A673 (cell line): ENCODE measurements around the gene STEAP4. TPM values are rescaled to one million over a fixed set of nuclear protein-coding genes. Genes with fewer than 3 reads are reported as not detected.
"Not testable (repeated sequence)": the region's sequence is repeated elsewhere in the genome, so short reads cannot be mapped to it uniquely, and the experiment has no call there.

Source experiments
- BruUV-seq: library from RNA; stranded (reverse); fragments of 400-500 nt; replicated peaks from 2 replicates; lab custom pipeline; 2021; lab: Mats Ljungman, UMichigan
- CTCF ChIA-PET: fragments of 300-600 bp; sonication (Branson Sonifier 250); formaldehyde crosslinking; loops from one replicate; lab custom pipeline; 2022; ENCODE audit warnings: antibody characterized with exemption; lab: Charles Lee
- POLR2A ChIA-PET: fragments of 300-600 bp; sonication (Branson Sonifier 250); formaldehyde crosslinking; loops from one replicate; lab custom pipeline; 2022; ENCODE audit warnings: antibody characterized with exemption; ENCODE audit not compliant: low non-redundant PET; lab: Charles Lee
- DNase-seq: peaks from one replicate; pipeline ENCODE4 v3.0.0-alpha.2; 2015; ENCODE audit warnings: low spot score
- H3K27ac ChIP-seq: fragments of 200-600 bp; sonication (generic); 2 replicates; pipeline ENCODE4 v1.5.1; 2016; ENCODE audit warnings: mixed run types, low read depth, mild to moderate bottlenecking, mixed read lengths, antibody characterized with exemption, low read length; ENCODE audit not compliant: poor library complexity, severe bottlenecking
- H3K27me3 ChIP-seq: fragments of 200-600 bp; sonication (generic); replicated peaks from 2 replicates; pipeline ENCODE4 v1.6.1; 2017; ENCODE audit warnings: mixed run types, low read depth, mild to moderate bottlenecking, mixed read lengths, antibody characterized with exemption, low read length; ENCODE audit not compliant: insufficient read depth, poor library complexity
- H3K36me3 ChIP-seq: fragments of 200-600 bp; sonication (generic); 2 replicates; pipeline ENCODE4 v1.6.1; 2016; ENCODE audit warnings: mixed run types, mild to moderate bottlenecking, mixed read lengths, antibody characterized with exemption, low read length; ENCODE audit not compliant: insufficient read depth, poor library complexity, severe bottlenecking
- H3K4me1 ChIP-seq: fragments of 200-600 bp; sonication (generic); 2 replicates; pipeline ENCODE4 v1.6.1; 2017; ENCODE audit warnings: mixed run types, mild to moderate bottlenecking, mixed read lengths, antibody characterized with exemption, low read length; ENCODE audit not compliant: insufficient read depth, poor library complexity, severe bottlenecking
- H3K4me3 ChIP-seq: fragments of 200-600 bp; sonication (generic); 2 replicates; pipeline ENCODE4 v1.5.1; 2016; ENCODE audit warnings: low read depth, mixed run types, mild to moderate bottlenecking, mixed read lengths, low read length; ENCODE audit not compliant: poor library complexity, severe bottlenecking
- H3K9me3 ChIP-seq: fragments of 200-600 bp; sonication (generic); 2 replicates; pipeline ENCODE4 v1.6.1; 2016; ENCODE audit warnings: mixed run types, low read depth, mild to moderate bottlenecking, mixed read lengths, antibody characterized with exemption, low read length; ENCODE audit not compliant: poor library complexity, severe bottlenecking
- EZH2 ChIP-seq: fragments of 200-600 bp; sonication (generic); IDR thresholded peaks from 2 replicates; pipeline ENCODE4 v1.6.1; 2017; ENCODE audit warnings: borderline replicate concordance, low read depth, mild to moderate bottlenecking, mixed read lengths, antibody characterized with exemption, low read length; ENCODE audit not compliant: poor library complexity, severe bottlenecking
- intact Hi-C: fragments of 100-400 bp; cut with micrococcal nuclease; formaldehyde crosslinking; loops from one replicate; pipeline ENCODE4 v1.10.0; 2022; ENCODE audit not compliant: unreplicated experiment
- total RNA-seq: library from RNA; stranded (reverse); gene quantifications from 2 replicates; pipeline ENCODE4 v1.2.3, GENCODE V29; 2021
- TF ChIP-seq, protein P1 (sequence below): fragments of 300-800, 200-600 bp; sonication (generic); conservative IDR thresholded peaks from 2 replicates; pipeline ENCODE4 v1.5.1; 2017; ENCODE audit warnings: low read depth, mild to moderate bottlenecking, antibody characterized with exemption, low read length, moderate library complexity, mixed read lengths

STEAP4 gene
- total RNA-seq, 1 experiment from 2014 or later: not detected

DNA sequence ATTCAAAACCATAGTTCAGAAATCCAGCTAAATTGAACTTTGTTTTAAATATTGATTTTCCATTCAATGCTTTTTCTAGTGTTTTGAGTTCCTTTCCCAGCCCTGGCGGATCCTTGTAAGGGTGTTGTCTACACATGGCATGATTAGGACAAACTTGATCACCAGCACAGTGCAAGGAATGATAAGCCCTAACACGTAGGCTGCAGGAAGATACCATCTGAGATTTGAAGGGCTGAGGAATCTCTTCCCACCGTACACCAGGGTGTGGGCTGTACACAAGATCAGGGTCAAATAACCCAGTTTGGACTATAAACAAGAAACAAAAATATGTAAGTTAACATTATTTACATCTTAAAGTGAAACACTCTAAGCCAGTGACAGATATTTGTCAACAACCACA, 27.4 kb downstream of the STEAP4 start:
- DNase-seq: no peak
- Histone ChIP-seq H3K27me3 (no peaks in the 10 kb centered on the region), H3K4me3 (no peak overlapping the region), H3K27ac (no peak overlapping the region), H3K36me3 (no peaks in the 10 kb centered on the region), H3K4me1 (no peaks in the 10 kb centered on the region), H3K9me3 (no peaks in the 10 kb centered on the region)
- TF ChIP-seq, protein P1, sequence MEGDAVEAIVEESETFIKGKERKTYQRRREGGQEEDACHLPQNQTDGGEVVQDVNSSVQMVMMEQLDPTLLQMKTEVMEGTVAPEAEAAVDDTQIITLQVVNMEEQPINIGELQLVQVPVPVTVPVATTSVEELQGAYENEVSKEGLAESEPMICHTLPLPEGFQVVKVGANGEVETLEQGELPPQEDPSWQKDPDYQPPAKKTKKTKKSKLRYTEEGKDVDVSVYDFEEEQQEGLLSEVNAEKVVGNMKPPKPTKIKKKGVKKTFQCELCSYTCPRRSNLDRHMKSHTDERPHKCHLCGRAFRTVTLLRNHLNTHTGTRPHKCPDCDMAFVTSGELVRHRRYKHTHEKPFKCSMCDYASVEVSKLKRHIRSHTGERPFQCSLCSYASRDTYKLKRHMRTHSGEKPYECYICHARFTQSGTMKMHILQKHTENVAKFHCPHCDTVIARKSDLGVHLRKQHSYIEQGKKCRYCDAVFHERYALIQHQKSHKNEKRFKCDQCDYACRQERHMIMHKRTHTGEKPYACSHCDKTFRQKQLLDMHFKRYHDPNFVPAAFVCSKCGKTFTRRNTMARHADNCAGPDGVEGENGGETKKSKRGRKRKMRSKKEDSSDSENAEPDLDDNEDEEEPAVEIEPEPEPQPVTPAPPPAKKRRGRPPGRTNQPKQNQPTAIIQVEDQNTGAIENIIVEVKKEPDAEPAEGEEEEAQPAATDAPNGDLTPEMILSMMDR: no peak
- TF ChIP-seq EZH2: no peak
- no TSS peak for BruUV-seq
- ChIA-PET POLR2A (no interaction called here), CTCF (no interaction called here)
- intact Hi-C loops: no loop called here

DNA sequence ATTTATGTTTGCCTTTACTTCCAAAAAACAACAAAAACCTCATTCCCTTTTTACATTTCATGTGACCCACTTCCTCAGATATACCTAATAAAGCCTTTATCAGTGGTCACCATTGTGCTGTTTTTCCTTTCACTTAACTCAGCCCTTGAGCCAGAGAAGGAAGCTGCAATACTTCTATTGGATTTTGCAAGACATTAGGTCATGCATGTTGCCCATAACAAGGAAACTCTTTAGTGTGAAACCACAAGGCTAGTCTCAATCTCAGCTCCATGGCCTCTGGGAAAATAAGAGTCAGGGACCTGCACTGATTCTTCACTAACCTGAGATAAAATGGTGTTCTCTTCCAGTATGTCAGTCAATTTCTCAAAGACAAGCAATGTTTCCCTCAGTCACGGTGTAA, 27.8 kb downstream of the STEAP4 start:
- no TSS peak for BruUV-seq
- no peaks in the 10 kb centered on the region for H3K4me1 ChIP-seq
- no peak for TF ChIP-seq EZH2
- TF ChIP-seq, protein P1: no peak
- no peaks in the 10 kb centered on the region for H3K27me3 ChIP-seq
- POLR2A ChIA-PET: no interaction called here
- no peaks in the 10 kb centered on the region for H3K36me3 ChIP-seq
- CTCF ChIA-PET: no interaction called here
- H3K27ac ChIP-seq: no peak overlapping the region
- no peaks in the 10 kb centered on the region for H3K9me3 ChIP-seq
- H3K4me3 ChIP-seq: no peak overlapping the region
- intact Hi-C loops: no loop called here
- DNase-seq: no peak

DNA sequence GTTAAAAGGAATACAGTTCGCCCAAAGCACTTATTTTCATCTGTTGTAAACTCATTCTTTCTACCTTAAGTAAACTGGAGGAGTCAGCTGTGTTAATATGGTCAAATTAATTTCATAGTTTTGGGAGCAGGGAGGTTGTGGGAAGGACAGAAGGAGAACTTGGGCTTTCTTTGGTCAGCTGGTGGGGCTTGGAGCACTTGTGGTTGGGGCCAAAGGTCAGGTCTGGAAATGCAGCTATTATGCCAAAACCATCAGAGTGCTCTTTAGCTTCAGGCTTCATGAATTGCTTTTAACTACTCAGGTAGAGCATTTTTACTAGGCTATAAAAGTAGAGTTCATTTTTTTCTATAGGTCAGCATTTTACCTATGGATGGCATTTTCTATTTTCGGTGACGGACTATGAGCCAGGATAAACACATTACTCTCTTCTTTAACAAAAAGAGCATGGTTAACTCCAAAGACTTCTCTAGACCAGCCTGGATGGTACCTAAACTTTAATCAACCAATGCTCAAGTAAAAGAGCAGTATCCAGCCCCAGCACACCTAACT, 30.0 kb downstream of the STEAP4 start:
- ChIA-PET CTCF (no interaction called here), POLR2A (no interaction called here)
- TF ChIP-seq, protein P1: no peak
- TF ChIP-seq EZH2: no peak

DNA sequence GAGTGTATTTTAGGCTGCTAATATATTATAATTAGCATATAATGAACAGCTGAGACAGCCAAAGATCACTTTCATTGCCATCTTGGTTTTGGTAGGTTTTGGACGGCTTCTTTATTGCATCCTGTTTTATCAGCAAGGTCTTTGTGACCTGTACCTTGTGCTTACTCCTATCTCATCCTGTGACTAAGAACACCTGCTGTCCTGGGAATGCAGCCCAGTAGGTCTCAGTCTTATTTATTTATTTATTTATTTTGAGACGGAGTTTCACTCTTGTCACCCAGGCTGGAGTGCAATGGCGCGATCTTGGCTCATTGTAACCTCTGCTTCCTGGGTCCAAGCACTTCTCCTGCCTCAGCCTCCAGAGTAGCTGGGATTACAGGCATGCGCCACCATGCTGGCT, 31.8 kb downstream of the STEAP4 start:
- H3K27ac ChIP-seq, H3K27me3 ChIP-seq, H3K4me1 ChIP-seq, DNase-seq, H3K36me3 ChIP-seq, intact Hi-C loops, BruUV-seq, H3K4me3 ChIP-seq, H3K9me3 ChIP-seq, POLR2A ChIA-PET, CTCF ChIA-PET: not testable (repeated sequence)

More for the DNA sequence above, 30.0 kb downstream of the STEAP4 start:
- H3K9me3 ChIP-seq: no peaks in the 10 kb centered on the region
- H3K36me3 ChIP-seq: no peaks in the 10 kb centered on the region
- intact Hi-C loops: no loop called here
- H3K27ac ChIP-seq: no peak overlapping the region
- H3K4me1 ChIP-seq: no peaks in the 10 kb centered on the region
- H3K27me3 ChIP-seq: no peaks in the 10 kb centered on the region
- DNase-seq: no peak
- H3K4me3 ChIP-seq: no peak overlapping the region
- no TSS peak for BruUV-seq
